ENCODE data around the gene MAK. TPM values are rescaled to one million over a fixed set of nuclear protein-coding genes. Genes with fewer than 3 reads are reported as not detected.
"Not testable (repeated sequence)": the region's sequence is repeated elsewhere in the genome, so short reads cannot be mapped to it uniquely, and the experiment has no call there.

The MAK gene, protein sequence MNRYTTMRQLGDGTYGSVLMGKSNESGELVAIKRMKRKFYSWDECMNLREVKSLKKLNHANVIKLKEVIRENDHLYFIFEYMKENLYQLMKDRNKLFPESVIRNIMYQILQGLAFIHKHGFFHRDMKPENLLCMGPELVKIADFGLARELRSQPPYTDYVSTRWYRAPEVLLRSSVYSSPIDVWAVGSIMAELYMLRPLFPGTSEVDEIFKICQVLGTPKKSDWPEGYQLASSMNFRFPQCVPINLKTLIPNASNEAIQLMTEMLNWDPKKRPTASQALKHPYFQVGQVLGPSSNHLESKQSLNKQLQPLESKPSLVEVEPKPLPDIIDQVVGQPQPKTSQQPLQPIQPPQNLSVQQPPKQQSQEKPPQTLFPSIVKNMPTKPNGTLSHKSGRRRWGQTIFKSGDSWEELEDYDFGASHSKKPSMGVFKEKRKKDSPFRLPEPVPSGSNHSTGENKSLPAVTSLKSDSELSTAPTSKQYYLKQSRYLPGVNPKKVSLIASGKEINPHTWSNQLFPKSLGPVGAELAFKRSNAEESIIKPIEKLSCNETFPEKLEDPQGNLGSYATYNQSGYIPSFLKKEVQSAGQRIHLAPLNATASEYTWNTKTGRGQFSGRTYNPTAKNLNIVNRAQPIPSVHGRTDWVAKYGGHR
- total RNA-seq = 0.71 TPM
- long read RNA-seq, partial matches to known transcripts = 0 of 5 reads
- long read RNA-seq, other reads (novel, unspliced or antisense) = 5 of 5 reads

GRCh38 chr6:10837995-10838793 lies at the start of gene MAK:
Gene MAK, minus strand, starts transcription at chr6:10838539. Its CDS starts 7,891 bp downstream, at chr6:10830648.
- DNase-seq (ENCODE audit: low spot score) = peak; percentile 96

- no peak for DNase-seq (ENCODE audit: low spot score)
These were observed 48.6 kb upstream of the MAK start, which contains the start of gene SYCP2L for GRCh38 chr6:10886691-10887502. Gene SYCP2L, plus strand, starts transcription at chr6:10887052. Its CDS starts 75 bp downstream, at chr6:10887127.

DNA sequence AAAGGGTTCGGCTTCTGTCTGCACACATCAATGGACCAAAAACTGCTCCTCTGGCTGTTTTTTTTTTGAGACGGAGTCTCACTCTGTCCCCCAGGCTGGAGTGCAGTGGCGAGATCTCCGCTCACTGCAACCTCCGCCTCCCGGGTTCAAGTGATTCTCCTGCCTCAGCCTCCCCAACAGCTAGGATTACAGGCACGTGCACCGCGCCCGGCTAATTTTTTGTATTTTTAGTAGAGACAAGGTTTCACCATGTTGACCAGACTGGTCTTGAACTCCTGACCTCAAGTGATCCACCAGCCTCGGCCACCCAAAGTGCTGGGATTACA lies 48.0 kb upstream of the MAK start:
- not testable (repeated sequence) for DNase-seq (ENCODE audit: low spot score)

- no peak for DNase-seq (ENCODE audit: low spot score)
These were observed 46.1 kb upstream of the MAK start for GRCh38 chr6:10884245-10884972.

GRCh38 chr6:10883312-10884244 lies 45.2 kb upstream of the MAK start:
- DNase-seq (ENCODE audit: low spot score) = no peak

DNA sequence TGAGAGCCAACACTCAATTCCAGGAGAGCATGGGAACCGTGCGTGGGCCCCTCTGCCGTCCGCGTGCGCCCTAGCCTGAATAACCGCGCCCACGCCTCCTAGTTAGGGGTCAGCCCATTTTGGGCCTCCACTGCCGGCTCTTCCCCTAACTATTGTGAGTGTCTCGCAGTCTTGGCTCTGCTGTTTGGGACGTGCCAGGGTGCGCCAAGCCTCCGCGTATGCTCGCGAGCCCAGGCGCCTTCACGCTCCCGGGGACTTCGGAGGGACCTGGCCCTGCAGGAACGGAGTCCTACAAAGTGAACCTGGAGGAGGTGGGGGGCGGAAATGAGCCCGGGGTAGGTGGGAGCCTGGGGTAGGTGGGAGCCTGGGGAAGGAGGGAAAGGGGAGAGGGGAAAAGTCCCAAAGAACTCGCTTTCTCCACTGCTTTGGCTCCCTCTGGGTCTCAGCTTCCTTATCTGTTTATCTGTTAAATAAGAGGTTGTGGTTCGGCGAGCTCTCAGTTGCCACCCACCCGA lies 44.4 kb upstream of the MAK start:
- no peak for DNase-seq (ENCODE audit: low spot score)

DNA sequence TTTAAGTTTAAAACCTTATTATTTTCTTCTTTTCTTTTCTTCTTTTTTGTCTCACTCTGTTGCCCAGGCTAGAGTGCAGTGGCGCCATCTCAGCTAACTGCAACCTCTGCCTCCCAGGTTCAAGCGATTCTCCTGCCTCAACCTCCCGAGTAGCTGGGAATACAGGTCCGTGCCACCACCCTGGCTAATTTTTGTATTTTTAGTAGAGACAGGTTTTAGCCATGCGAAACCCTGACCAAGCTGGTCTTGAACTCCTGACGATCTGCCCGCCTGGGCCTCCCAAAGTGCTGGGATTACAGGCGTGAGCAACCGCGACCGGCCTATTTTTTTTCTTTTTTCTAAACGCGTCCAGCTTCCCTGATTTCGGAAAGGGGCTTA lies 43.9 kb upstream of the MAK start:
- DNase-seq (ENCODE audit: low spot score) = not testable (repeated sequence)

- no peak for DNase-seq (ENCODE audit: low spot score)
These were observed 42.0 kb upstream of the MAK start for GRCh38 chr6:10880366-10880765.

- DNase-seq (ENCODE audit: low spot score) = no peak
These were observed 39.5 kb upstream of the MAK start for GRCh38 chr6:10877871-10878270.

GRCh38 chr6:10877012-10877411 lies 38.7 kb upstream of the MAK start:
- DNase-seq (ENCODE audit: low spot score) = no peak

DNA sequence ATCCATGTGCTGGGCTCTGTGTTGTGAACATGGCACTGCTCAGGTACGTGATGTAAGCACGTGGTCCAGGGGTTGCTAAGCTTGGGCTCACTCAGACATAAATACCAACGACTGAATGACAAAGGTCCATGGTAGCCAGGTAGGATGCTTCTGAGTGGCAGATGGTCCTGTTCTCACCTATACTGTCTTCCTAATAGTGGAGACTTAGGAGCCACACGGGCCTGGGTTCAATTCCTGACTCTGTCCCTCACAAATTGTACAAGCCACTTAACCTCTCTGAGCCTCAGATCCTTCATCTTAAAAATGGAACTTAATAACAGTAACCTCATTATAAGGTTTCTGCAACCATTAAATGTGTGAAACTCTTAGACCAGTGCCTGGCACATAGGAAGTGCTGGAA lies 36.7 kb upstream of the MAK start:
- DNase-seq (ENCODE audit: low spot score) = no peak

- DNase-seq (ENCODE audit: low spot score) = no peak
These were observed 35.9 kb upstream of the MAK start for GRCh38 chr6:10874207-10874606.

DNA sequence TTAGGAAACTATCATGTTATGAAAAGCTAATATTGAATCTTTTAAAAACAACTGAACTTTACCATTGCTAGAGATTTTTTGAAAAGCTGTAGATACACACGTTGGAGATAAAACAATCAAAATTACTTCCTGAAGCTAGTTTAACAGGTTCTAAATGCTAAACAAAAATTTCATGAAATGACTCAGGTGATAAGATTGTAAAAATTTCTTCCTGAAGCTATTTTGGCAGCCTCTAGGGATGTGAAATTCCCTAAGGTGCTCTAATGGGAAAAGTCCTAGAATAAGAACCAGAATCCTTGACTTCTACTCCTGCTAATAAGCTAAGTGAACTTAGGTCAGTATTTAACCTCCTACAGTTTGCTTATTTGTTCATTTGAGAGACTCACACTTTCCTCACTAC lies 35.0 kb upstream of the MAK start:
- DNase-seq (ENCODE audit: low spot score) = no peak

DNA sequence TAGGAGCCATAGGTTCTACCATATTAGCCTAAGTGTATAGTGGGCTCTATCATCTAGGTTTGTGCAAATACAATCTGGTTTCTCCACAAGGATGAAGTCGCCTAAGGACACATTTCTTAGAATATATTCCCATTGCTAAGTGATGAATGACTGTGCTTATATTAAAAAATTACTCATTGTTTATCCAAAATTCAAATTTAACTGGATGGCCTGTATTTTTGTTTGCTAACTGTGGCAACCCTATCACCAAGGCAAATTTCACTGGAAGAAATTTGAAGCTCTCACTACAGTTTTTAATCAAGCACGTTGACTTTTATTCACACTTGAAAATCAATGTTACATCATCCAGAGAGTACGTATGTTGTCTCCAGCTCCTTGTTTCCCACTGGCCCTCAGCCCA lies 29.6 kb upstream of the MAK start:
- no peak for DNase-seq (ENCODE audit: low spot score)

- not testable (repeated sequence) for DNase-seq (ENCODE audit: low spot score)
These were observed 28.4 kb upstream of the MAK start for GRCh38 chr6:10866709-10867108.

GRCh38 chr6:10863031-10863430 lies 24.7 kb upstream of the MAK start:
- not testable (repeated sequence) for DNase-seq (ENCODE audit: low spot score)

- DNase-seq (ENCODE audit: low spot score) = no peak
These were observed 24.0 kb upstream of the MAK start for GRCh38 chr6:10862361-10862760.

GRCh38 chr6:10861086-10861485 lies 22.7 kb upstream of the MAK start:
- DNase-seq (ENCODE audit: low spot score) = no peak

- no peak for DNase-seq (ENCODE audit: low spot score)
These were observed 18.9 kb upstream of the MAK start for GRCh38 chr6:10857259-10857658.

Data from mesenteric fat pad (tissue), 1 donor.